Measurements from ENCODE around the gene EDC3. TPM values are rescaled to one million over a fixed set of nuclear protein-coding genes. Genes with fewer than 3 reads are reported as not detected.
"Not testable (repeated sequence)": the region's sequence is repeated elsewhere in the genome, so short reads cannot be mapped to it uniquely, and the experiment has no call there.

EDC3 gene
- total RNA-seq, 1 experiment from 2014 or later: 22.1 TPM

GRCh38 chr15:74641151-74641550 lies 54.7 kb downstream of the EDC3 start:
- DNase-seq: no peak
- Histone ChIP-seq H3K27me3 (no peaks in the 10 kb centered on the region), H3K36me3 (peaks cover 28% of the 10 kb centered on the region)

GRCh38 chr15:74636984-74637383 lies 58.8 kb downstream of the EDC3 start:
- Histone ChIP-seq H3K27me3 (no peaks in the 10 kb centered on the region), H3K4me3 (no peak overlapping the region), H3K36me3 (peaks cover 55% of the 10 kb centered on the region), H3K9me3 (no peaks in the 10 kb centered on the region)
- no peak for DNase-seq

More at GRCh38 chr15:74641151-74641550, 54.7 kb downstream of the EDC3 start:
- H3K4me3 ChIP-seq: no peak overlapping the region
- H3K9me3 ChIP-seq: no peaks in the 10 kb centered on the region

GRCh38 chr15:74635228-74635627 lies 60.6 kb downstream of the EDC3 start:
- no peaks in the 10 kb centered on the region for H3K27me3 ChIP-seq
- H3K9me3 ChIP-seq: no peaks in the 10 kb centered on the region
- peak; percentile 40 for DNase-seq
- peaks cover 71% of the 10 kb centered on the region for H3K36me3 ChIP-seq
- no peak overlapping the region for H3K4me3 ChIP-seq

- Histone ChIP-seq H3K4me3 (no peak overlapping the region), H3K9me3 (no peaks in the 10 kb centered on the region), H3K36me3 (peaks cover 73% of the 10 kb centered on the region), H3K27me3 (no peaks in the 10 kb centered on the region)
- DNase-seq: no peak
Measured at GRCh38 chr15:74633781-74634180, 62.0 kb downstream of the EDC3 start.

GRCh38 chr15:74632601-74633000 lies 63.2 kb downstream of the EDC3 start:
- Histone ChIP-seq H3K36me3 (peaks cover 80% of the 10 kb centered on the region), H3K9me3 (no peaks in the 10 kb centered on the region), H3K4me3 (no peak overlapping the region), H3K27me3 (no peaks in the 10 kb centered on the region)
- no peak for DNase-seq

GRCh38 chr15:74631935-74632560 lies 63.8 kb downstream of the EDC3 start:
- H3K4me3 ChIP-seq: no peak overlapping the region
- peak; percentile 41 for DNase-seq
- no peaks in the 10 kb centered on the region for H3K27me3 ChIP-seq
- H3K36me3 ChIP-seq: peaks cover 84% of the 10 kb centered on the region
- H3K9me3 ChIP-seq: no peaks in the 10 kb centered on the region

GRCh38 chr15:74631408-74631807 lies 64.4 kb downstream of the EDC3 start:
- Histone ChIP-seq H3K9me3 (no peaks in the 10 kb centered on the region), H3K36me3 (peaks cover 91% of the 10 kb centered on the region), H3K27me3 (no peaks in the 10 kb centered on the region), H3K4me3 (no peak overlapping the region)
- DNase-seq: no peak

GRCh38 chr15:74631087-74631385 lies 64.8 kb downstream of the EDC3 start:
- no peaks in the 10 kb centered on the region for H3K9me3 ChIP-seq
- DNase-seq: no peak
- peaks cover 93% of the 10 kb centered on the region for H3K36me3 ChIP-seq
- H3K27me3 ChIP-seq: no peaks in the 10 kb centered on the region
- no peak overlapping the region for H3K4me3 ChIP-seq

- H3K36me3 ChIP-seq: peaks cover 93% of the 10 kb centered on the region
- H3K9me3 ChIP-seq: no peaks in the 10 kb centered on the region
- no peak overlapping the region for H3K4me3 ChIP-seq
- DNase-seq: no peak
- H3K27me3 ChIP-seq: no peaks in the 10 kb centered on the region
Measured at GRCh38 chr15:74630284-74631086, 65.3 kb downstream of the EDC3 start.

- not testable (repeated sequence) for H3K4me3 ChIP-seq, H3K9me3 ChIP-seq, DNase-seq, H3K27me3 ChIP-seq
- H3K36me3 ChIP-seq: peaks cover 93% of the 10 kb centered on the region
Measured at GRCh38 chr15:74629696-74630095, 66.1 kb downstream of the EDC3 start.

- Histone ChIP-seq H3K4me3 (no peak overlapping the region), H3K9me3 (no peaks in the 10 kb centered on the region), H3K36me3 (peaks cover 93% of the 10 kb centered on the region), H3K27me3 (no peaks in the 10 kb centered on the region)
- DNase-seq: no peak
Measured at GRCh38 chr15:74628949-74629348, 66.9 kb downstream of the EDC3 start.

- no peak overlapping the region for H3K4me3 ChIP-seq
- H3K9me3 ChIP-seq: no peaks in the 10 kb centered on the region
- H3K27me3 ChIP-seq: no peaks in the 10 kb centered on the region
- no peak for DNase-seq
- peaks cover 95% of the 10 kb centered on the region for H3K36me3 ChIP-seq
Measured at GRCh38 chr15:74628199-74628598, 67.6 kb downstream of the EDC3 start.

GRCh38 chr15:74627766-74628165 lies 68.1 kb downstream of the EDC3 start:
- Histone ChIP-seq H3K4me3 (no peak overlapping the region), H3K9me3 (no peaks in the 10 kb centered on the region), H3K27me3 (no peaks in the 10 kb centered on the region), H3K36me3 (peaks cover 95% of the 10 kb centered on the region)
- no peak for DNase-seq

GRCh38 chr15:74626752-74627692 lies 68.8 kb downstream of the EDC3 start:
- DNase-seq: no peak
- Histone ChIP-seq H3K36me3 (peaks cover 95% of the 10 kb centered on the region), H3K27me3 (no peaks in the 10 kb centered on the region), H3K9me3 (no peaks in the 10 kb centered on the region), H3K4me3 (no peak overlapping the region)

GRCh38 chr15:74626336-74626735 lies 69.5 kb downstream of the EDC3 start:
- H3K36me3 ChIP-seq: peaks cover 95% of the 10 kb centered on the region

GRCh38 chr15:74625693-74626092 lies 70.1 kb downstream of the EDC3 start:
- Histone ChIP-seq H3K27me3 (no peaks in the 10 kb centered on the region), H3K9me3 (no peaks in the 10 kb centered on the region), H3K4me3 (no peak overlapping the region), H3K36me3 (peaks cover 95% of the 10 kb centered on the region)
- DNase-seq: no peak

More at GRCh38 chr15:74626336-74626735, 69.5 kb downstream of the EDC3 start:
- Histone ChIP-seq H3K9me3 (no peaks in the 10 kb centered on the region), H3K27me3 (no peaks in the 10 kb centered on the region), H3K4me3 (no peak overlapping the region)
- no peak for DNase-seq

GRCh38 chr15:74624020-74624602 lies 71.7 kb downstream of the EDC3 start:
- H3K4me3 ChIP-seq: no peak overlapping the region
- no peaks in the 10 kb centered on the region for H3K9me3 ChIP-seq
- no peaks in the 10 kb centered on the region for H3K27me3 ChIP-seq
- peaks cover 98% of the 10 kb centered on the region for H3K36me3 ChIP-seq
- DNase-seq: no peak

All from MG63 (cell line).